Mammary epithelial cell (primary cell): ENCODE results near the gene RAB3GAP1.

Source experiments
- EZH2 ChIP-seq: IDR thresholded peaks from 2 replicates; pipeline ENCODE4 v1.6.1; 2012; ENCODE audit warnings: low read length, inconsistent platforms, borderline replicate concordance
- TF ChIP-seq, protein P1 (sequence below), 2 donors: IDR thresholded peaks in 1 of 2; conservative IDR thresholded peaks in 1 of 2; 2 replicates each; pipeline ENCODE4 v1.5.1; 2011 to 2012; ENCODE audit warnings: inconsistent platforms in 2 of 2, low read length in 2 of 2, mild to moderate bottlenecking in 2 of 2, control low read depth in 1 of 2, low read depth in 1 of 2; ENCODE audit not compliant: insufficient read depth in 1 of 2; ENCODE audit errors: extremely low read depth in 1 of 2

DNA sequence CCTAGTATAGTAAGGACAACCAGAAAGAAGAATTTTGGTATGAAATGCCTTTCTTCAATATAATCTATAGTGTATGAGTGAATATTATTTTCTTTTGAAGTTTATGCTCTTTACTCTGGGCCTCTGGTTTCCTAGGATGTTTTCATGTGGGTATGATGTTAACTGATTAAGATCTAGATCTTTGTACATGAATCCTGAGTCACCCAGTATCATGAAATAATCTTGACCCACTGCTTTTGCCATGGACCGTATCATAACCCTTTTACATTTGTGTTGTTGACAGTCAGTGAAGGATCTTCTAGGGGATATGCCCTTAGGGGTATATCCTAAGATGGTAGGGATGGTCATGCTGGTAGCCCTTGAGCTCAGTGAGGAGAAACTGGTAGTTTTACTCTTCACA lies 100.3 kb downstream of the RAB3GAP1 start:
- TF ChIP-seq EZH2 = no peak
- TF ChIP-seq, protein P1, sequence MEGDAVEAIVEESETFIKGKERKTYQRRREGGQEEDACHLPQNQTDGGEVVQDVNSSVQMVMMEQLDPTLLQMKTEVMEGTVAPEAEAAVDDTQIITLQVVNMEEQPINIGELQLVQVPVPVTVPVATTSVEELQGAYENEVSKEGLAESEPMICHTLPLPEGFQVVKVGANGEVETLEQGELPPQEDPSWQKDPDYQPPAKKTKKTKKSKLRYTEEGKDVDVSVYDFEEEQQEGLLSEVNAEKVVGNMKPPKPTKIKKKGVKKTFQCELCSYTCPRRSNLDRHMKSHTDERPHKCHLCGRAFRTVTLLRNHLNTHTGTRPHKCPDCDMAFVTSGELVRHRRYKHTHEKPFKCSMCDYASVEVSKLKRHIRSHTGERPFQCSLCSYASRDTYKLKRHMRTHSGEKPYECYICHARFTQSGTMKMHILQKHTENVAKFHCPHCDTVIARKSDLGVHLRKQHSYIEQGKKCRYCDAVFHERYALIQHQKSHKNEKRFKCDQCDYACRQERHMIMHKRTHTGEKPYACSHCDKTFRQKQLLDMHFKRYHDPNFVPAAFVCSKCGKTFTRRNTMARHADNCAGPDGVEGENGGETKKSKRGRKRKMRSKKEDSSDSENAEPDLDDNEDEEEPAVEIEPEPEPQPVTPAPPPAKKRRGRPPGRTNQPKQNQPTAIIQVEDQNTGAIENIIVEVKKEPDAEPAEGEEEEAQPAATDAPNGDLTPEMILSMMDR (conservative IDR thresholded peaks at IDR 0.05 in 1 of 2, IDR thresholded peaks at IDR 0.05 in 1 of 2; ENCODE audit: extremely low read depth in 1 of 2, insufficient read depth in 1 of 2, low read depth in 1 of 2, low read length in 2 of 2) = no peak
